ENCODE measurements around the gene RASGRF1.

GRCh38 chr15:78910271-78910670 lies 180.3 kb downstream of the RASGRF1 start:
- TF ChIP-seq CTCF (IDR thresholded peaks at IDR 0.05; ENCODE audit: poor library complexity, severe bottlenecking) (no peak), TAF1 (IDR thresholded peaks at IDR 0.05; ENCODE audit: low read depth) (no peak), REST (IDR thresholded peaks at IDR 0.05; ENCODE audit: borderline replicate concordance) (no peak), RAD21 (conservative IDR thresholded peaks at IDR 0.05) (no peak), POLR2AphosphoS5 (IDR thresholded peaks at IDR 0.05) (no peak), EZH2 (IDR thresholded peaks at IDR 0.05; ENCODE audit: borderline replicate concordance, insufficient read depth, low read length, poor library complexity, severe bottlenecking) (no peak), SMC3 (conservative IDR thresholded peaks at IDR 0.05; ENCODE audit: poor library complexity) (no peak), EP300 (conservative IDR thresholded peaks at IDR 0.05; ENCODE audit: poor library complexity, severe bottlenecking) (no peak), MXI1 (conservative IDR thresholded peaks at IDR 0.05; ENCODE audit: poor library complexity, severe bottlenecking) (no peak)

Data from neural cell (in vitro differentiated cells).